Kidney (tissue), 14 donors: ENCODE measurements around the gene SBF2. TPM values are rescaled to one million over a fixed set of nuclear protein-coding genes. Genes with fewer than 3 reads are reported as not detected.
"Not testable (repeated sequence)": the region's sequence is repeated elsewhere in the genome, so short reads cannot be mapped to it uniquely, and the experiment has no call there.

Source experiments
- DNase-seq, 5 donors: peaks; one replicate each; pipeline ENCODE4 v3.0.0-alpha.2; 2013 to 2020
- FAIRE-seq: peaks from 2 replicates; lab custom pipeline; 2012; peaks lifted over from hg19 to GRCh38; lab: Jason Lieb, UNC
- H3K27ac ChIP-seq, 2 donors: one replicate each; pipeline ENCODE4 v1.7.0; 2013; ENCODE audit warnings: low read depth in 2 of 2, low read length in 2 of 2, inconsistent platforms in 1 of 2
- H3K27me3 ChIP-seq: one replicate; pipeline ENCODE4 v1.7.1; 2013; ENCODE audit warnings: low read length, inconsistent platforms; ENCODE audit not compliant: control insufficient read depth, insufficient read depth
- H3K36me3 ChIP-seq, 3 donors: one replicate each; pipeline versions ENCODE4 v1.7.0 to v1.7.1; 2013; ENCODE audit warnings: low read length in 3 of 3, control low read depth in 1 of 3, inconsistent platforms in 1 of 3; ENCODE audit not compliant: insufficient read depth in 3 of 3, control insufficient read depth in 2 of 3
- H3K4me1 ChIP-seq, 3 donors: one replicate each; pipeline versions ENCODE4 v1.7.0 to v1.7.1; 2013; ENCODE audit warnings: low read length in 3 of 3, inconsistent platforms in 1 of 3, low read depth in 1 of 3; ENCODE audit not compliant: control insufficient read depth in 2 of 3, insufficient read depth in 2 of 3
- H3K4me3 ChIP-seq, 3 donors: one replicate each; pipeline versions ENCODE4 v1.7.0 to v1.8.1; 2013; ENCODE audit warnings: low read length in 3 of 3, control low read depth in 1 of 3, inconsistent platforms in 1 of 3
- H3K9ac ChIP-seq, 3 donors: one replicate each; pipeline versions ENCODE4 v1.7.0 to v1.7.1; 2013; ENCODE audit warnings: low read length in 3 of 3, control low read depth in 1 of 3, inconsistent platforms in 1 of 3
- H3K9me3 ChIP-seq, 3 donors: one replicate each; pipeline versions ENCODE4 v1.7.0 to v1.7.1; 2013; ENCODE audit warnings: low read length in 3 of 3, control low read depth in 1 of 3, inconsistent platforms in 1 of 3; ENCODE audit not compliant: control insufficient read depth in 2 of 3, insufficient read depth in 1 of 3
- intact Hi-C: fragments of 100-400 bp; cut with DNase I; formaldehyde crosslinking; loops from one replicate; pipeline ENCODE4 v1.11.1; 2022
- polyA plus RNA-seq: library from polyadenylated mRNA; stranded (reverse); fragments of 350-450 nt; fragmentation: Illumina TruSeq; extraction: RNeasy Lipid Tissue Mini Kit (QIAGEN cat#74804); gene quantifications from one replicate; pipeline ENCODE4 v1.2.3, GENCODE V29; 2014; ENCODE audit warnings: low read depth, low replicate concordance; ENCODE audit not compliant: insufficient read depth
- total RNA-seq: library from RNA; stranded (reverse); fragmentation: NEBNext Ultra II Directional; extraction: Animal tissue kit (Norgen Biotek cat#: 25700); gene quantifications from one replicate; pipeline ENCODE4 v1.2.1, GENCODE V29; 2021
- TF ChIP-seq, protein P1 (sequence below): IDR thresholded peaks from 3 replicates; pipeline ENCODE4 v1.5.1; 2012; ENCODE audit warnings: mild to moderate bottlenecking, moderate library complexity, borderline replicate concordance; ENCODE audit not compliant: insufficient read depth; ENCODE audit errors: extremely low read depth
- donor health status: control.
- donor health status: control.
- donor health status: control.
- donor health status: control.
- donor health status: control.
- donor health status: DM: yes; HTN: yes; CAD: no.
- donor health status: Normal renal cell carcinoma (clear cell type).

Gene SBF2
- total and polyA plus RNA-seq, 2 donors from 2014 or later: 13.1 to 55.4 TPM

GRCh38 chr11:9990221-9990973, 303.6 kb downstream of the SBF2 start:
- peaks cover 0 to 3% (median 2%) of the 10 kb centered on the region in 3 donors for H3K36me3 ChIP-seq
- no peaks in the 10 kb centered on the region for H3K9me3 ChIP-seq
- H3K4me3 ChIP-seq: no peak overlapping the region
- no peak for DNase-seq
- TF ChIP-seq, protein P1, sequence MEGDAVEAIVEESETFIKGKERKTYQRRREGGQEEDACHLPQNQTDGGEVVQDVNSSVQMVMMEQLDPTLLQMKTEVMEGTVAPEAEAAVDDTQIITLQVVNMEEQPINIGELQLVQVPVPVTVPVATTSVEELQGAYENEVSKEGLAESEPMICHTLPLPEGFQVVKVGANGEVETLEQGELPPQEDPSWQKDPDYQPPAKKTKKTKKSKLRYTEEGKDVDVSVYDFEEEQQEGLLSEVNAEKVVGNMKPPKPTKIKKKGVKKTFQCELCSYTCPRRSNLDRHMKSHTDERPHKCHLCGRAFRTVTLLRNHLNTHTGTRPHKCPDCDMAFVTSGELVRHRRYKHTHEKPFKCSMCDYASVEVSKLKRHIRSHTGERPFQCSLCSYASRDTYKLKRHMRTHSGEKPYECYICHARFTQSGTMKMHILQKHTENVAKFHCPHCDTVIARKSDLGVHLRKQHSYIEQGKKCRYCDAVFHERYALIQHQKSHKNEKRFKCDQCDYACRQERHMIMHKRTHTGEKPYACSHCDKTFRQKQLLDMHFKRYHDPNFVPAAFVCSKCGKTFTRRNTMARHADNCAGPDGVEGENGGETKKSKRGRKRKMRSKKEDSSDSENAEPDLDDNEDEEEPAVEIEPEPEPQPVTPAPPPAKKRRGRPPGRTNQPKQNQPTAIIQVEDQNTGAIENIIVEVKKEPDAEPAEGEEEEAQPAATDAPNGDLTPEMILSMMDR: no peak
- no peaks in the 10 kb centered on the region for H3K27me3 ChIP-seq
- FAIRE-seq: no peak
- intact Hi-C loops: no loop called here
- no peaks in the 10 kb centered on the region for H3K4me1 ChIP-seq
- no peak overlapping the region for H3K9ac ChIP-seq
- no peak overlapping the region for H3K27ac ChIP-seq

- not testable (repeated sequence) for H3K9ac ChIP-seq, H3K27me3 ChIP-seq, FAIRE-seq, H3K36me3 ChIP-seq, H3K4me3 ChIP-seq, H3K4me1 ChIP-seq, H3K9me3 ChIP-seq, H3K27ac ChIP-seq, DNase-seq
- intact Hi-C loops: loop anchor here (10.0 kb wide), 1 partner anchor 317 kb away; the partner anchor contains the start of gene ADM
These were observed 306.7 kb downstream of the SBF2 start for GRCh38 chr11:9987303-9987702.

- Histone ChIP-seq H3K27ac (no peak overlapping the region), H3K36me3 (no peaks in the 10 kb centered on the region), H3K4me1 (no peaks in the 10 kb centered on the region), H3K27me3 (no peaks in the 10 kb centered on the region), H3K9me3 (no peaks in the 10 kb centered on the region), H3K4me3 (no peak overlapping the region), H3K9ac (no peak overlapping the region)
- DNase-seq: no peak
- intact Hi-C loops: loop anchor here (10.0 kb wide), 1 partner anchor 322 kb away; the partner anchor contains the start of gene ADM
- FAIRE-seq: no peak
- TF ChIP-seq, protein P1: no peak
These were observed 311.0 kb downstream of the SBF2 start for GRCh38 chr11:9982796-9983579.

DNA sequence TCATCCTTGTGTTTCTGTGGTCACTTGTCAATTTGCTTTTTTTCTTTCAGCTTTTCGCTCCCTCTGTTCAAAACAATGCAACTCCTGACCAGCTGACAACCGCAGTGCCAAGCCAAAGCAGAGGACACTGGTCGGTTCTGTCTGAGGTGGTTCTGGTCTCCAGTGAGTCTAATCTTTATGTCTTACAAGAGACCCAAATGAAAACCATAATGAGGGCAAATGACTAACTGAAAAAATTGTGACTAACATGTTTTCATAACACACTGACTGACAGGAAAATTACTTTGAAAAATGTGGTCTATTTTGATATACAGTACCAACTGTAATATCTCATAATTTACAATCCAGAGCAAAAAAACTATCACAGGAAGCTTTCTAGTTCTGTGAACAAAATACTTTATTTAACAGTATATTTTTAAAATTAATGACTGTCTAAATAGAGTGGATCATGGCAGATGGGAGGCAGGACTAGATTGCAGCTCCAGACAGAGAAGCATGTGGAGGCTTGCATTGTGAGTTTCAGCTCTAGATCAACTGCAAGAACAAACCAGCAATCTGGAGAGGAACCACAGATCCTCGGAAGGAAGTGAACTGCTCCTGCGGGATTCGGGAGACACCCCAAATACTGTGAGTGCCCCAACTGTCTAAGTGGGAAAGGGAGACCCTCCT, 311.8 kb downstream of the SBF2 start:
- TF ChIP-seq, protein P1: no peak
- Histone ChIP-seq H3K4me3 (no peak overlapping the region), H3K4me1 (no peaks in the 10 kb centered on the region), H3K27me3 (no peaks in the 10 kb centered on the region), H3K9me3 (no peaks in the 10 kb centered on the region), H3K9ac (no peak overlapping the region), H3K36me3 (no peaks in the 10 kb centered on the region), H3K27ac (no peak overlapping the region)
- DNase-seq: no peak
- no peak for FAIRE-seq
- intact Hi-C loops: loop anchor here (10.0 kb wide), 1 partner anchor 323 kb away; the partner anchor contains the start of gene ADM
